ENCODE results near the gene CTNNA1.
"Not testable (repeated sequence)": the region's sequence is repeated elsewhere in the genome, so short reads cannot be mapped to it uniquely, and the experiment has no call there.

The CTNNA1 gene

DNA sequence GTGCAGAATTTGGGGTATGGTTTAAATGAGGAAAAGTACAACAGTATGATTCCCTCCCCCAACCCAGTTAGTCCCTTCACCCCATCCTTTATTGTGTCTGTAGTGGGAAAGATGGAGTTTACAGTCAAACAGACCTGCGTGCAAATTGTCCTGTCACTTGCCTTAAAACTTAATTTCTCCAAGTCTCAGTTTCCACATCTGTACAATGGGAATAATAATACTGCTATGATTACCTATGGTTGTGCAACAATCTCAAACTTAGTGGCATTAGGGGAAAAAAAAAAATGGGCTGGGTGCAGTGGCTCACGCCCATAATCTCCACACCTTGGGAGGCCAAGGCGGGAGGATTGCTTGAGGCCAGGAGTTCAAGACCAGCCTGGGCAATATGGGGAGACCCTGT is 35.8 kb upstream of the CTNNA1 start:
- H3K9me3 Mint-ChIP-seq = no peaks in the 10 kb centered on the region
- no peak overlapping the region for H3K4me3 Mint-ChIP-seq
- H3K4me1 Mint-ChIP-seq = no peaks in the 10 kb centered on the region
- ATAC-seq = no peak
- H3K27ac Mint-ChIP-seq = no peak overlapping the region
- no peak for DNase-seq (ENCODE audit: low spot score in 2 of 2)
- H3K36me3 Mint-ChIP-seq = no peaks in the 10 kb centered on the region

DNA sequence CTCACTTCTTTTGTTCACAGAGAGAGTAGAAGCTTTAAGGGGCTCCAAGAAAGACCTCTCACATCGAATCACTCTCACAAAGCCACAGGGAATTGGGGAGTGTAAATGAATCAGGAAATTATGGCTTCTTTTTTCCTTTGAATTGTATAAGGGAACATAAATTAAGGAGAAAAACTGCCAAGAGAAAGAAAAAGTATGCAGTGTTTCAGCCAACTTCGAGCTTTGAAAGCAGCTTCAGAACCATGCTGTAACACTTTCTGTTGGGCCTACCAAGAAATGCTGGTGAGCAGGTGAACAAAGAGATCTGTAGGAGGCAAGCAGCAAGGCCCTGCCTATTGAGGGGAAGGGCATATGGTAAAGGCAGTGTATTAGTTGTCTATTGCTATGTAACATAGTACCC is 33.4 kb upstream of the CTNNA1 start:
- Mint-ChIP-seq H3K4me1 (no peaks in the 10 kb centered on the region), H3K4me3 (no peak overlapping the region), H3K27ac (no peak overlapping the region), H3K36me3 (no peaks in the 10 kb centered on the region), H3K9me3 (no peaks in the 10 kb centered on the region)
- no peak for DNase-seq (ENCODE audit: low spot score in 2 of 2)
- ATAC-seq = no peak

DNA sequence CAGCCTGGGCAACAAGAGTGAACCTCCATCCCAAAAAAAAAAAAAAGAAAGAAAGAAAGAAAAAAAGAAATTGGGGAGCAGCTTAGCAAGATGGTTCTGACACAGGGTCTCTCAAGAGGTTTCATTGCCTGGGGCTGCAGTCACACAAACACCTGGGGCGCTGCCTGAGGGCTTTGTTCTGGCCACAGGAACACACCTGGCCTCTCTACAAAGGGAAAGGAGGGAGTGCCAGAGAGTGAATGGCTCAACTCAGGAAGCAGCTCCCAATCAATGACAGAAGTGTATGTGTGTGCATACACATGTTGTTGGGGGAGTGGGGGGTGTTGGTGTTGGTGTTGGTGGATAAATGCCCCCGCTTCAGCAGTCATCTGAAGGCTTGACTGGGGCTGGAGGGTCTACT is 32.4 kb upstream of the CTNNA1 start:
- Mint-ChIP-seq H3K36me3 (no peaks in the 10 kb centered on the region), H3K4me3 (no peak overlapping the region), H3K4me1 (peaks cover 7% of the 10 kb centered on the region), H3K27ac (no peak overlapping the region), H3K9me3 (no peaks in the 10 kb centered on the region)
- DNase-seq (ENCODE audit: low spot score in 2 of 2) (no peak), ATAC-seq (no peak)

DNA sequence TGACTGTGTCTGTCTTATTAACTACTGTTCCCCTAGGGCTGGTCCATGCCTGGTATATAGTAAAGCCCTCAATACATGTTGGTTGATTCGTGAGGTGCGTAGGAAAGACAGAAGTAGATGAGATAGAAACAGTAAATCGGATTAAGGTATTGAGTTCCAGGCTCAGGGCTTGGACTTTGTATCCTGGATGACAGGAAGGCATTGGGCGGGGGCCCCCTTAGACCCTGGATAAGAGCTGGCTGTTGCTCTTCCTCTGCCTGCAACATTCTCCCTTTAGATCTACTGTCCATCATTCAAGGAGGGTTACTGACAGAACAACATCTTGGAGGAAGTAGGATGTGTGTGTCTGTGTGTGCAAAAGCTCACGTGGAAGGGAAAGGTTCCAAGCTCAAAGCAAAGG is 31.2 kb upstream of the CTNNA1 start:
- Mint-ChIP-seq H3K27ac (no peak overlapping the region), H3K36me3 (no peaks in the 10 kb centered on the region), H3K4me1 (peaks cover 18% of the 10 kb centered on the region), H3K9me3 (no peaks in the 10 kb centered on the region), H3K4me3 (no peak overlapping the region)
- DNase-seq (ENCODE audit: low spot score in 2 of 2) (no peak), ATAC-seq (no peak)

DNA sequence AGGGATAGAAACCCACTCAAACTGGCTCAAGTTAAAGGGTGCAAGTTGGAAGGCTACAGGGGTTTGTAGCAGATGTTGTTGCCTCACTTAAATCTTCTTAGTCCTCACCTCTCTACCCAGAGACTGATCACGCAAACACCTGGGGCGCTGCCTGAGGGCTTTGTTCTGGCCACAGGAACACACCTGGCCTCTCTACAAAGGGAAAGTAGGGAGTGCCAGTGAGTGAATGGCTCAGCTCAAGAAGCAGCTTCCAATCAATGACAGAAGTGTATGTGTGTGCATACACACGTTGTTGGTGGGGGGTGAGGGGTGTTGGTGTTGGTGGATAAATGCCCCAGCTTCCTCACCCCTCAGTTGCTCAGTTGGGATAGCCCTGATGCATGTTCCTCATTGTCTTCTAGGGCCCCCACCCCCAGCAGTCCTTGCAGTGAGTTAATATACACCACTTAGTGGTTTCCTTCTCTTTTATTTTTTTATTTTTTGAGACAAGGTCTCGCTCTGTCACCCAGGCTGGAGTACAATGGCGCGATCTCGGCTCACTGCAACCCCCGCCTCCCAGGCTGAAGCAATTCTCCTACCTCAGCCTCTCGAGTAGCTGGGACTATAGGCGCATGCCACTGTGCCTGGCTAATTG is 30.6 kb upstream of the CTNNA1 start:
- no peaks in the 10 kb centered on the region for H3K36me3 Mint-ChIP-seq

GRCh38 chr5:138724470-138725146 is 28.6 kb upstream of the CTNNA1 start:
- no peak for DNase-seq (ENCODE audit: low spot score in 2 of 2)

More for the DNA sequence above, 30.6 kb upstream of the CTNNA1 start:
- H3K27ac Mint-ChIP-seq = no peak overlapping the region
- DNase-seq (ENCODE audit: low spot score in 2 of 2) (no peak), ATAC-seq (no peak)
- no peak overlapping the region for H3K4me3 Mint-ChIP-seq
- H3K4me1 Mint-ChIP-seq = peaks cover 25% of the 10 kb centered on the region
- H3K9me3 Mint-ChIP-seq = no peaks in the 10 kb centered on the region

GRCh38 chr5:138725153-138725817 is 27.9 kb upstream of the CTNNA1 start:
- no peak for DNase-seq (ENCODE audit: low spot score in 2 of 2)
- Mint-ChIP-seq H3K4me1 (peaks cover 25% of the 10 kb centered on the region), H3K36me3 (no peaks in the 10 kb centered on the region), H3K9me3 (no peaks in the 10 kb centered on the region), H3K4me3 (no peak overlapping the region), H3K27ac (no peak overlapping the region)
- ATAC-seq = no peak

More at GRCh38 chr5:138724470-138725146, 28.6 kb upstream of the CTNNA1 start:
- Mint-ChIP-seq H3K4me1 (peaks cover 25% of the 10 kb centered on the region), H3K36me3 (no peaks in the 10 kb centered on the region), H3K4me3 (no peak overlapping the region), H3K27ac (no peak overlapping the region), H3K9me3 (no peaks in the 10 kb centered on the region)
- ATAC-seq = no peak

- no peak for ATAC-seq
- peaks cover 25% of the 10 kb centered on the region for H3K4me1 Mint-ChIP-seq
- H3K9me3 Mint-ChIP-seq = no peaks in the 10 kb centered on the region
- H3K27ac Mint-ChIP-seq = no peak overlapping the region
- no peak for DNase-seq (ENCODE audit: low spot score in 2 of 2)
- H3K36me3 Mint-ChIP-seq = no peaks in the 10 kb centered on the region
- no peak overlapping the region for H3K4me3 Mint-ChIP-seq
These were observed 27.3 kb upstream of the CTNNA1 start for GRCh38 chr5:138725818-138726416.

GRCh38 chr5:138726848-138727247 is 26.4 kb upstream of the CTNNA1 start:
- H3K4me3 Mint-ChIP-seq = no peak overlapping the region
- ATAC-seq (peak; percentile 62), DNase-seq (ENCODE audit: low spot score in 2 of 2) (no peak)
- no peaks in the 10 kb centered on the region for H3K9me3 Mint-ChIP-seq
- no peaks in the 10 kb centered on the region for H3K36me3 Mint-ChIP-seq
- peaks cover 25% of the 10 kb centered on the region for H3K4me1 Mint-ChIP-seq
- no peak overlapping the region for H3K27ac Mint-ChIP-seq

DNA sequence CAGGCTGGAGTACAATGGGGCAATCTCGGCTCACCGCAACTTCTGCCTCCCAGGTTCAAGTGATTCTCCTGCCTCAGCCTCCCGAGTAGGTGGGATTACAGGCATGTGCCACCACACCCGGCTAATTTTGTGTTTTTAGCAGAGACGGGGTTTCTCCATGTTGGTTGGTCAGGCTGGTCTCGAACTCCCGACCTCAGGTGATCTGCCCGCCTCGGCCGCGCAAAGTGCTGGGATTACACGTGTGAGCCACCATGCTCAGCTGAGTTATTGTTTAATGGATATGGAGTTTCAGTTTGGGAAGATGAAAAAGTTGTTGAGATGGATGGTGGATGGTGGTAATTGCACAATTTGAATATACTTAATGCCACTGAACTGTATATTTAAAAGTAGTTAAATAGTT is 22.7 kb upstream of the CTNNA1 start:
- H3K4me1 Mint-ChIP-seq = peaks cover 22% of the 10 kb centered on the region
- H3K4me3 Mint-ChIP-seq; H3K27ac Mint-ChIP-seq; H3K36me3 Mint-ChIP-seq; H3K9me3 Mint-ChIP-seq; ATAC-seq; DNase-seq (ENCODE audit: low spot score in 2 of 2): not testable (repeated sequence)

DNA sequence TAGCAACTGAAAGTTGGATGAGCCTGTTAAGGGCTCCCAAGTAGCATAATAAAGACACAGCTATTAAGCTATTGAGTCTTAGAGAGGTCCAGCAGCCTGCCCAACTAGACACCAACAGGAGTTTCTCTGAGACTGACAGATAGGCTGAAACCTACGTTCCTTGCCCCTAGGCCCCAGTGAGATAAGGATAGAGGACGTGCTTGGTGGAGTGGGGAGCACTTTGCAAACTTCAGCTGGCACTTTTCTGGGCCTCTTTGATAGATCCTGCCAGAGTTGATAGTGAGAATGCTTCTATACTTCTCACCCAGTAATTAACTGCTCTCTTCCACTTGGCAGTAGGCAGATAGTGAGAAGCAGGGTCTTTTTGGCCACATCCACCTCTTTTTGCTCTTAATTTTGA is 20.8 kb upstream of the CTNNA1 start:
- peaks cover 3% of the 10 kb centered on the region for H3K4me1 Mint-ChIP-seq
- H3K36me3 Mint-ChIP-seq = no peaks in the 10 kb centered on the region
- no peaks in the 10 kb centered on the region for H3K9me3 Mint-ChIP-seq
- DNase-seq (ENCODE audit: low spot score in 2 of 2) = no peak
- no peak for ATAC-seq
- H3K27ac Mint-ChIP-seq = no peak overlapping the region
- no peak overlapping the region for H3K4me3 Mint-ChIP-seq

DNA sequence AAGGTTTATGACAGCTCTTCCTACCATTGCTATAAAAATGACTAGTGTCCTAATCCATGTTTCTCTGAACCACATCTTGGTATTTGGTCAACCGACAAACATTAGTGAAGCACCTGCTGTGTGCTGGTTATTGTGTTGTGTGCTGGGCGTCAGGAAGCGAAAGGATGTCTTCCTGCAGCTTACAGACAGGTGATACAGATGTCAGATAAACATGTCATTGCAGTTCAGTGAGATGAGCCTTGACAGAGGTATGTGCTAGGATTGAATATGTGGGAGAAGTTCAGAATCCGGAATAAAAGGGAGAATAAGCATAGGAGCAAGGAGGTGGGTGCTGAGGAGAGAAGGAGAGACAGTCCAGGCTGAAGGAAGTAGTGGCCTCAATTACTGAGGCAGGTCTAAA is 20.3 kb upstream of the CTNNA1 start:
- Mint-ChIP-seq H3K36me3 (no peaks in the 10 kb centered on the region), H3K4me3 (no peak overlapping the region), H3K9me3 (no peaks in the 10 kb centered on the region), H3K27ac (no peak overlapping the region), H3K4me1 (peaks cover 4% of the 10 kb centered on the region)
- ATAC-seq = no peak
- DNase-seq (ENCODE audit: low spot score in 2 of 2) = no peak

DNA sequence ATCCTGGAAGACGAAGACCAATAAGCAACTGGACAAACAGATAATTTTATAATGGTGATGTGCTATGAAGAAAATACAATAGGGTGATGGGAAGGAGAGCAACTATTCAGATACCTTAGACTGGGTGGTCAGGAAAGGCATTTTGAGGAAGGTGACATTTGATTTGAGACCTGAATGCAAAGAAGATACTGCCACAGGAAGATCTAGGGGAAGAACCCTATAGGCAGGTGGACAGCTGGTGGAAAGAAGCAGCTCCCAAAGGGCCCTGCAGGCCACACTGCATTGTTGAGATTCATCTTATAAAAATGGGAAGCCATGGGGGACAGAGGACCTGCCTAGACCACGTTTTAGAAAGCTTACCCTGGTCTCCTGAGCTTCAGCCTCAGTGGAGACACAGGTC is 19.7 kb upstream of the CTNNA1 start:
- DNase-seq (ENCODE audit: low spot score in 2 of 2) = no peak
- no peak for ATAC-seq
- Mint-ChIP-seq H3K4me1 (peaks cover 10% of the 10 kb centered on the region), H3K4me3 (no peak overlapping the region), H3K9me3 (no peaks in the 10 kb centered on the region), H3K36me3 (no peaks in the 10 kb centered on the region), H3K27ac (no peak overlapping the region)

DNA sequence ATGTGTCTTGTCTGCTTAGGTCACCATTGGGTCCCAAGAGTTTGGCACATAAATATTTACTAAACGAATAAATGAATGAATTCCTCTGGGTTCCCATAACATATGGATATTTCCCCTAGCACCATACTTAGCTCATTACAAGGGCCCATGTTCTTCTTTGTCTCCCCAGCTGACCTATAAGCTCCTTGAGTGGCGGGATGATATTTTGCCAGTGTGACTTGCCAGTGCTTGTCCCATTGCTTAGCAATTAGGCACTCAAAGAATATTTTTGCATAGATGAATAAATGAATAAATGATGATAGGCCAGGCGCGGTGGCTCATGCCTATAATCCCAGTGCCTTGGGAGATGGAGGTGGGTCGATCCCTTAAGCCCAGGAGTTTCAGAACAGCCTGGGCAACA is 16.9 kb upstream of the CTNNA1 start:
- ATAC-seq (no peak), DNase-seq (ENCODE audit: low spot score in 2 of 2) (no peak)
- Mint-ChIP-seq H3K9me3 (no peaks in the 10 kb centered on the region), H3K36me3 (no peaks in the 10 kb centered on the region), H3K4me3 (no peak overlapping the region), H3K27ac (no peak overlapping the region), H3K4me1 (peaks cover 16% of the 10 kb centered on the region)

GRCh38 chr5:138737494-138738265 is 15.5 kb upstream of the CTNNA1 start:
- Mint-ChIP-seq H3K36me3 (no peaks in the 10 kb centered on the region), H3K27ac (peak overlapping the region; percentile 27), H3K4me1 (peaks cover 23% of the 10 kb centered on the region), H3K4me3 (peak overlapping the region; percentile 37), H3K9me3 (no peaks in the 10 kb centered on the region)
- no peak for DNase-seq (ENCODE audit: low spot score in 2 of 2)
- ATAC-seq = no peak

Measured in stimulated activated effector memory CD8-positive, alpha-beta T cell treated with anti-CD3 and anti-CD28 coated beads, Interleukin-12 subunit alpha, Interleukin-12 subunit beta, amount 100 ng/mL, for 72 hours (primary cell).